ENCODE data around the gene KIF26B. TPM values are rescaled to one million over a fixed set of nuclear protein-coding genes. Genes with fewer than 3 reads are reported as not detected.

KIF26B gene
- total RNA-seq, 6 experiments from 2014 or later = 0.31 to 0.55 (median 0.35) TPM

GRCh38 chr1:245361951-245362350 lies 207.2 kb downstream of the KIF26B start:
- WGBS (ENCODE audit: insufficient coverage, low coverage, low lambda C conversion rate, missing lambda C conversion rate) = 86% methylated on average over 8 of the region's 15 CpGs
- no peak overlapping the region for H3K4me3 ChIP-seq
- TF ChIP-seq POLR2A (IDR thresholded peaks at IDR 0.05) = no peak
- no peak for TF ChIP-seq CTCF (IDR thresholded peaks at IDR 0.05)
- H3K4me1 ChIP-seq = no peaks in the 10 kb centered on the region
- H3K27me3 ChIP-seq = no peaks in the 10 kb centered on the region
- H3K9me3 ChIP-seq = no peaks in the 10 kb centered on the region
- intact Hi-C loops (cut with DNase I) = no loop called here
- no peaks in the 10 kb centered on the region for H3K36me3 ChIP-seq
- ATAC-seq (no peak), DNase-seq (no peak)
- H3K27ac ChIP-seq = no peak overlapping the region

GRCh38 chr1:245363461-245364200 lies 208.8 kb downstream of the KIF26B start:
- Histone ChIP-seq H3K27me3 (no peaks in the 10 kb centered on the region), H3K4me1 (no peaks in the 10 kb centered on the region), H3K9me3 (no peaks in the 10 kb centered on the region), H3K36me3 (no peaks in the 10 kb centered on the region), H3K27ac (no peak overlapping the region), H3K4me3 (no peak overlapping the region)
- no peak for TF ChIP-seq POLR2A (IDR thresholded peaks at IDR 0.05)
- TF ChIP-seq CTCF (IDR thresholded peaks at IDR 0.05) = no peak
- peak in 1 of 4 donors; percentile 13 for ATAC-seq
- intact Hi-C loops (cut with DNase I) = no loop called here
- 77% methylated on average over 11 of the region's 15 CpGs for WGBS (ENCODE audit: insufficient coverage, low coverage, low lambda C conversion rate, missing lambda C conversion rate)
- no peak for DNase-seq

GRCh38 chr1:245365095-245366020 lies 210.6 kb downstream of the KIF26B start:
- Histone ChIP-seq H3K4me3 (no peak overlapping the region), H3K9me3 (no peaks in the 10 kb centered on the region), H3K27ac (no peak overlapping the region), H3K36me3 (no peaks in the 10 kb centered on the region), H3K27me3 (no peaks in the 10 kb centered on the region), H3K4me1 (no peaks in the 10 kb centered on the region)
- TF ChIP-seq CTCF (IDR thresholded peaks at IDR 0.05) = no peak
- DNase-seq (no peak), ATAC-seq (no peak)
- 71% methylated on average over 13 of the region's 21 CpGs for WGBS (ENCODE audit: insufficient coverage, low coverage, low lambda C conversion rate, missing lambda C conversion rate)
- intact Hi-C loops (cut with DNase I) = no loop called here

- DNase-seq (no peak), ATAC-seq (peak in 1 of 4 donors; percentile 21)
- TF ChIP-seq POLR2A (IDR thresholded peaks at IDR 0.05) (no peak), CTCF (IDR thresholded peaks at IDR 0.05) (no peak)
- Histone ChIP-seq H3K27ac (no peak overlapping the region), H3K4me3 (no peak overlapping the region), H3K27me3 (no peaks in the 10 kb centered on the region), H3K4me1 (no peaks in the 10 kb centered on the region), H3K36me3 (no peaks in the 10 kb centered on the region), H3K9me3 (no peaks in the 10 kb centered on the region)
- intact Hi-C loops (cut with DNase I) = no loop called here
- WGBS (ENCODE audit: insufficient coverage, low coverage, low lambda C conversion rate, missing lambda C conversion rate) = 100% methylated on average over 2 of the region's 19 CpGs
Observed at GRCh38 chr1:245366886-245367285, 212.1 kb downstream of the KIF26B start.
